ENCODE measurements around the gene SCNN1G. TPM values are rescaled to one million over a fixed set of nuclear protein-coding genes. Genes with fewer than 3 reads are reported as not detected.

SCNN1G gene
- polyA plus RNA-seq, 3 donors = not detected

GRCh38 chr16:23156110-23156509 lies 26.4 kb upstream of the SCNN1G start:
- no peak overlapping the region for H3K27ac Mint-ChIP-seq

GRCh38 chr16:23156946-23157460 lies 25.5 kb upstream of the SCNN1G start:
- H3K27me3 ChIP-seq (ENCODE audit: control insufficient read depth in 2 of 2, insufficient read depth in 2 of 2, low read length in 2 of 2) = peaks cover 2 to 6% of the 10 kb centered on the region in 2 donors
- peaks cover 16 to 25% (median 19%) of the 10 kb centered on the region in 3 donors for H3K27me3 Mint-ChIP-seq (ENCODE audit: low read depth in 3 of 3)

More at GRCh38 chr16:23156110-23156509, 26.4 kb upstream of the SCNN1G start:
- no peaks in the 10 kb centered on the region for H3K9me3 Mint-ChIP-seq
- no peak overlapping the region for H3K4me3 ChIP-seq (replicated peaks in 1 of 3; ENCODE audit: low read depth in 2 of 3, low read length in 3 of 3)
- no peaks in the 10 kb centered on the region for H3K36me3 Mint-ChIP-seq
- WGBS (ENCODE audit: insufficient coverage) = 83% methylated on average over 3 of the region's 3 CpGs
- H3K4me1 ChIP-seq (ENCODE audit: control insufficient read depth in 1 of 2, insufficient read depth in 2 of 2, low read length in 2 of 2) = no peaks in the 10 kb centered on the region
- H3K27ac ChIP-seq (ENCODE audit: low read depth in 1 of 2, low read length in 2 of 2) = no peak overlapping the region
- no peak for DNase-seq
- H3K36me3 ChIP-seq (replicated peaks in 1 of 2; ENCODE audit: control insufficient read depth in 1 of 2, insufficient read depth in 2 of 2, low read length in 2 of 2) = no peaks in the 10 kb centered on the region
- no peak overlapping the region for H2AFZ ChIP-seq (ENCODE audit: insufficient read depth, low read depth, low read length, poor library complexity, severe bottlenecking)
- no peak overlapping the region for H3K9ac ChIP-seq (ENCODE audit: insufficient read depth, low read length, poor library complexity, severe bottlenecking)
- H3K79me2 ChIP-seq (ENCODE audit: insufficient read depth, low read length) = no peaks in the 10 kb centered on the region
- no peak overlapping the region for H3K4me3 Mint-ChIP-seq
- intact Hi-C loops (cut with micrococcal nuclease) = no loop called here
- H4K20me1 ChIP-seq (ENCODE audit: insufficient read depth, low read length) = no peaks in the 10 kb centered on the region
- peaks cover 13 to 27% (median 20%) of the 10 kb centered on the region in 3 donors for H3K27me3 Mint-ChIP-seq (ENCODE audit: low read depth in 3 of 3)
- H3K27me3 ChIP-seq (ENCODE audit: control insufficient read depth in 2 of 2, insufficient read depth in 2 of 2, low read length in 2 of 2) = peaks cover 2 to 6% of the 10 kb centered on the region in 2 donors
- TF ChIP-seq CTCF (IDR thresholded peaks at IDR 0.05) = no peak
- no peak overlapping the region for H3K4me2 ChIP-seq (replicated peaks; ENCODE audit: extremely low read depth, low read length, poor library complexity, severe bottlenecking)
- no peaks in the 10 kb centered on the region for H3K9me3 ChIP-seq (replicated peaks in 1 of 2; ENCODE audit: control insufficient read depth in 1 of 2, insufficient read depth in 1 of 2, low read length in 2 of 2)
- no peaks in the 10 kb centered on the region for H3K4me1 Mint-ChIP-seq

More at GRCh38 chr16:23156946-23157460, 25.5 kb upstream of the SCNN1G start:
- no peak for DNase-seq
- Histone ChIP-seq H3K4me1 (ENCODE audit: control insufficient read depth in 1 of 2, insufficient read depth in 2 of 2, low read length in 2 of 2) (no peaks in the 10 kb centered on the region), H3K9me3 (replicated peaks in 1 of 2; ENCODE audit: control insufficient read depth in 1 of 2, insufficient read depth in 1 of 2, low read length in 2 of 2) (no peaks in the 10 kb centered on the region), H3K27ac (ENCODE audit: low read depth in 1 of 2, low read length in 2 of 2) (no peak overlapping the region), H3K4me2 (replicated peaks; ENCODE audit: extremely low read depth, low read length, poor library complexity, severe bottlenecking) (no peak overlapping the region), H3K36me3 (replicated peaks in 1 of 2; ENCODE audit: control insufficient read depth in 1 of 2, insufficient read depth in 2 of 2, low read length in 2 of 2) (no peaks in the 10 kb centered on the region), H3K4me3 (replicated peaks in 1 of 3; ENCODE audit: low read depth in 2 of 3, low read length in 3 of 3) (no peak overlapping the region), H3K79me2 (ENCODE audit: insufficient read depth, low read length) (no peaks in the 10 kb centered on the region), H4K20me1 (ENCODE audit: insufficient read depth, low read length) (no peaks in the 10 kb centered on the region), H3K9ac (ENCODE audit: insufficient read depth, low read length, poor library complexity, severe bottlenecking) (no peak overlapping the region), H2AFZ (ENCODE audit: insufficient read depth, low read depth, low read length, poor library complexity, severe bottlenecking) (no peak overlapping the region)
- Mint-ChIP-seq H3K4me3 (no peak overlapping the region), H3K27ac (no peak overlapping the region), H3K4me1 (no peaks in the 10 kb centered on the region), H3K9me3 (no peaks in the 10 kb centered on the region), H3K36me3 (no peaks in the 10 kb centered on the region)
- no peak for TF ChIP-seq CTCF (IDR thresholded peaks at IDR 0.05)
- intact Hi-C loops (cut with micrococcal nuclease) = no loop called here
- no CpG with 5 or more reads among the region's 1 CpG for WGBS (ENCODE audit: insufficient coverage)

Data from CD14-positive monocyte (primary cell).